HG02571 (cell line): ENCODE measurements around the gene GLP2R.
"Not testable (repeated sequence)": the region's sequence is repeated elsewhere in the genome, so short reads cannot be mapped to it uniquely, and the experiment has no call there.

Source experiments
- ATAC-seq: cut with Tn5 transposase; IDR thresholded peaks from one replicate; pipeline ENCODE4 v1.9.1; 2021; ENCODE audit warnings: mild to moderate bottlenecking, moderate library complexity; ENCODE audit not compliant: unreplicated experiment

Gene GLP2R

DNA sequence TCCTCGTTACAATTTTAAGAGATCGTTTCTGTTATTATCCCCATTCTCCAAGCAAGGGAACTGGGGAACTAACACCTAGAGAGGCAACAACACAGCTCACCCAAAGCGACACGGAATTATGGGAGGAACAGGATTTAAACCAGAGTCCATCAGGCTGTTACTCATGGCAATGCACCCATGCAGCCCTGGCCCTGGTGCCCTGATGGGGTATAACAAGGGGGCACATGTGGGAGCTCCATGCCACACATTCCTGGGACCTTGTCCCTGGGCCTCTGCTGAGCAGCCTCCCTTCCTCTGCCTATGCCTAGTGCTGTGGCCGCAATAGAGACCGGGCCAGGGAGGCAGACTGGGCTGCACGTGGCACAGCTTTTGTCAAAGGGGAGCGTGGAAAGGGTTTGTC lies 92.6 kb downstream of the GLP2R start:
- no peak for ATAC-seq

DNA sequence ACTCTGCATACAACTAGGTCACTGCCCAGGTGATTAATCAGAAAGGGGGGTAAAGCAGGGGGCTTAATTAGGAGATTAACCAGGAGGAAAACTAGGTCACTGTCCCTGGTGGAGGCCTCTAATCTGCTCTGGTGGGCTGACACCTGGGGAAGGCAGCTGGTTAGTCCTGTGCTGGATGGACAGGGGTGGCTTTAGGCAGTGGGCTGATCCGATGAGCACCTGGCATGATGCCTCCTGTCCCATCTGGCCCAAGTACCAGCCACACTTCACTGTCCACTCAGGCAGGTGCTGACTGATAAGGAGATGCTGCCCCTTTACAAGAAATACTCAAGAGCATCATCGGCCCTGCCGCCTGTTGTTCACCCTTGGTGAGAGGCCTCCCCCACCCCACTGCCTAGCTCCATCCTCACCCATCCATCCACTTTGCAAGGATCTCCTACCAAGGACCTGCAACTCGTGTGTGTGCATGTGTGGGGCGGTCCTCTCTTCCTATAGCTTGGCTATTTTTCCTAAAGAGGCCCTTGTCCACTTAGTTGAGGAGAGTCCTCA lies 93.2 kb downstream of the GLP2R start:
- ATAC-seq = no peak

DNA sequence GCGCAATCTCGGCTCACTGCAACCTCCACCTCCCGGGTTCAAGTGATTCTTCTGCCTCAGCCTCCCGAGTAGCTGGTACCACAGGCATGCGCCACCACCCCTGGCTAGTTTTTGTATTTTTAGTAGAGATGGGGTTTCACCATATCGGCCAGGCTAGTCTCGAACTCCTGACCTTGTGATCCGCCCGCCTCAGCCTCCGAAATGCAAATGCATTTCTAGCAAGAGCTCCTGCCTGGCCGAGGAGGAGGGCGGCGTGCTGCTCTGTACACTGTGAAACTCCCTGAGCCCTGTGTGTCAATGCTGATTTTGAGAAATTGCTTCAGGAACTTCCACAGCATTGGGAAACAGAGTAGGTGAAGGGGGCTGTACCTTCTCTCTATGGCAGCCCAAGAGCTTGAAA lies 95.5 kb downstream of the GLP2R start:
- ATAC-seq = not testable (repeated sequence)

DNA sequence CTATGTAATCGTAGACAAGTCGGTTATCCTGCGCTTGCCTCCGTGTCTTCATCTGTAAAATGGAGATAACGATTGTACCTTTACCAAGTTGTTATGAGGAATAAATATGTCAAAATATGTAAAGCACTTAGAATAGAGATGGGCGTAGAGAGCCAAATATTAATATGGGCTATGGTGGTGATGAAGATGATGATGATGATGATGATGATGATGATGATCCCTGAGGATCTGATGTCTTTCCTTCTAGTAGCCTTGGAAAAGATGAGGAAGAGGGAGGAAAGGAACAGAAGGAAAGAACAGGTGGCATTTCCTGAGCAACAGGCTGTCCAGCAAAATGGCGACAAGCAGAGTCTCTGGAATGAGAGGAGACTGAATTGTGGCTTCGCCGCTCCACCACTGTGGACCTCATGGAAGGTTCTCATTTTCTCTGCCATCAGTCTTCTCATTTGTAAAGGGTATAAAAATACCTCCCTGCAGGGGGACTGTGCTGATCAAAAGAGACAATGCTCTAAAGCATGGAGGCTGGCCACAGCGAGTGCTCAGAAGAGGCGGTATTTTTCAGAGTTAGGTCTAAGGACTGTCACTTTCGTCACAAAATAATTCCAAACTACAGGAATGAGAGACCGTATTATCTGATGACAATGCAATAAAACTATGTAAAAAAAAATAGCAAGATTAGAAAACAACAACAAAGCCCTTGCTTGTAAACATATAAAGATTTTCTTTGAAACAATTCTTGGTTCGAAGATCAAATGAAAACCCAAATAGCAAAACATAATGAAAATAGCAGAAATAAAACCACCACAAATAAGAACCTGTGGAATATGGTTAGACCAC lies 96.5 kb downstream of the GLP2R start:
- no peak for ATAC-seq

DNA sequence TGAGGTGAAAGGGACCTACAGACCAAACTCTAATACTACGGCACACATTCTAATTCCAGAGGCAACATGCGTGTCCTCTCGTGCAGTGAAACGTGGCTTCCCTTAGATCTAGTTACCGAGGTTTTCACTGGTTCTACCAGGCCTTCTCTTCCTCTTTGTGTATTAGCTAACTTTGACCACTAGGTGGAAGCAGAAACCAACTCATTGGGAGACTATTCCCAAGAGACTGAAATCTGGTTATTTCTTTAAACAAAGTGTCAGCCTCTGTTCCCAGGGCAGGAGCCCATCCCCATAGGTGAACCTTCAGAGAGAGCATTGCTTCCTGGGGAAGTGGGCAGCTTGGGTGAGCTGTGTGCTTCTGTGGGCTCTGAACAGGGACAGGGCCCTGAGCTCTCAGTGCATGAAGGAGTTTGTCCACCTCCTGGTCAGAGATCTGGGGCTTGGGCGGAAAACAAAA lies 99.0 kb downstream of the GLP2R start:
- no peak for ATAC-seq

DNA sequence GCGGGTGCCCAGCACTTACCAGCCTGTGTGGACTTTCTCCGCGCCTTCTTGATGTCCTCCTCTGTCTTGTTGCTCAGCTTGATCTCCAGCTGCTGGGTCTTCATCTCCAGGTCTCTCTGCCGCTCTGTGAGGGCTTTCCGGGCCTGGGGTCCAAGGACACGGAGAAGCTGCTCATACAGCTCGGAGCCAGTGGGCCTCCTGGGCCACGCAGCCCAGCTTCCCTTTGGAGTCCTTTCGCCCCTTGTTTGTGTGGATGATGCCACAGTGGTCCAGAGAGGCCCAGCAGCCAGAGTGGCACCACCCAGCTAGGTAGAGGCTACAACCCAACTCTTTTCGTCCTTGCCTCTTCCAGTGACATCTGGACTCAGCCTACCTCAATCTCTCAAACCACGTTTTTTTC lies 99.7 kb downstream of the GLP2R start:
- ATAC-seq = no peak

DNA sequence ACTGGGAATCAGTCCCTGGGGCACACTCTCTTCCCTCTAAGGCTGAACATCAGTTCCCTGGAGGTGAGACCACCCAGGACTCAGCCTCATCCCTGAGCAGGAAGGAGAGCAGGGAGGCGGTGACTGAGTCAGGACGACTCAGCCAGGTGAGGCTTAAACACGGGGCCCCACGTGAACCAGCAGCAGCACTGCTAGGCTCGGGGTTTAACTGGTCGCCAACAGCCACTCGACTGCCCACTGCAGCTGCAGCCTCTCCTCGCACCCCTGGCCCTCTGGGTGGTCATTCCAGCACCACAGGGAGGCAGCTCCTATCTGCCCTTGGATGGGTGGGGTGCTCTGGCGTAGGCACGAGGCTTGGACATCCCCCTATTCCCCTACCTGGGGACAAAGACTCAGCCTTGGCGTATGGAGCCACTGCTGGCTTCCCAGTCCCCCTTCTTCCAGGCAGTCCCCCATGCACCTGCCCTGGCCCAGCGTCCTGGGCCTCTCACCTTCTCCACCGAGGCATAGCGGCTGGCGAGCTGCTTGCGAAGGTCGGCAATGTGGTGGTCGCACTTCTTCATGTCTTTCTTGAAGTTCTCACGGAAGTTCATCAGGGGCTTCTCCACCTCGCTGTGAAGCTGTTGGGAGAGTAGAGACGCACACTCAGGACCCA lies 100.6 kb downstream of the GLP2R start:
- ATAC-seq = no peak

DNA sequence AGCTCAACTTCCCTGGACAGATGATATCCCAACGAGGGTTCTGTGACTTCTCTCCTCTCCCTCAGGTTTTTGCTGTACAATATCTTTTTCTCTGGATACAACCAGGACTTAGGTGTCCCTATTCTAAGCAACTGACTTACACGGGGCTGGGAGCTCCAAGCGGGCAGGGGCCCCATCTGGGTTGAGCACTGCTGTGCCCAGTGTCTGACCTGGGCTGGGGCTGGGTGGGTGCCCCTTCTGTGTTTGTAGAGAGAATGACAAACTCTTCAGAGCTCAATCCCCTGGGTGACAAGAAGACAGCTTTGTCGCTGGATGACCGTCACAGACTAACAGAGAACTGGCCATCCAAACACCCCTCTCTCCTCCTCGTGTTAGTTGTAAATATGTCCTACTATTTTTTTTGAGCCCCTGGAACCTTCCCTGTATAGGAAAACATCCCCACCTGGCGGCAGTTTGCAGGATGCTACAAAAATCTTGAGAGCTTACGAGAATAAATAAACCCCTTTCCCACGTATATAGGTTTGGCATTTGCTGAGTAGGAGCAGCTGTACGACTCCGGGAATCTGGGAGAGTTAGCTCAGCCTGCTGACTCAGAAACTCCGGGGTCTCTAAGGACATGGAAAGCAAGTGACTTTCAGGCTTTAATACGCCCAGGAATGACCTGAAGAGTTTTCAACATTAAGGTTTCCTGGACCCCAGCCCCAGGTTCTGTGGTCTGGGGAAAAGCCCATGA lies 103.0 kb downstream of the GLP2R start:
- ATAC-seq = no peak

DNA sequence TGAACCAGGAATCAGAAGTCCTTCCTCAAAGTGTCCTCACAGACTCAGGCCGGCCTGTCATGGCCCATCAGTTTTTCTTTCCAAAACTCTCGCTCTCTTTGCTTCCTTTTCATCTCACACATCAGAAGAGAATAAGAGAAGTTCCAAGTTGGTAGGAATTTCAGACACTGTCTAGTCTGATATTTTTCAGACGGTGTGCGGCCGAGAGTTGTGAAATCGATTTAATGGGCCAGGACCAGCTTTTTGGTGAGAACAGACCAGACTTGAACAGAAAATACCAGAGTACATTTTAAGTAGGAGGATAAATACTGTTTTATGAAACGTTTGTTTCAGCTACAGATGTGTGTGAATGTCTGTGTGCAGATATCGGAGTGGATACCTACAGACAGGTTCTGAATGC lies 104.1 kb downstream of the GLP2R start:
- ATAC-seq = no peak

DNA sequence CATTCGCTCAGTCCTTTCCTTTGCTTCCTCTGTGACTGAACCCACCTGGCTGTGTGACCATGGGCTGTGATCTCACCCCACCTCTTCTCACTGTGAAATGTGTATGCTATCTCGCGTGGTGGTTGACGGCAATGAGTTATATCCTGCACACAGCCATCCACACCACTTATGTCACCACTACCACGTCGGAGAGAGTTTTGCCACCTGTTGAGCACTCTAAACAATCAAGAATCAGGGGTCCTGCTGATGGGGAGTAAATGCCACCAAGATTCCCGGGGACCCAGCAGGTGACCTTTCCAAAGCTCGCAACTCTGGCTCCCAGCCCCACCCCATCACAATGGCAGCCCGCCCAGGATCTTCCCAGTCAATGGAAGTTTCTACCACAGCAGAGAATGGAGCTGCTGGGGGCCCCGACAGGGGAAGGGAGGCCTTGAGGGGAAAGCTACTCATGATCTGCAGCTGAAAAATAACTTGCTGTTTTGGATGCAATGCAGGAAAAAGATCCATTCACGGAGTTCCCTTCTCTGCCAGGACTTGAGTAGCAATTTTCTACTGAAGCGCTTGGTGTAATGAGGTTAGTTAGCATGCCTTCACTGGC lies 105.5 kb downstream of the GLP2R start:
- ATAC-seq = no peak

DNA sequence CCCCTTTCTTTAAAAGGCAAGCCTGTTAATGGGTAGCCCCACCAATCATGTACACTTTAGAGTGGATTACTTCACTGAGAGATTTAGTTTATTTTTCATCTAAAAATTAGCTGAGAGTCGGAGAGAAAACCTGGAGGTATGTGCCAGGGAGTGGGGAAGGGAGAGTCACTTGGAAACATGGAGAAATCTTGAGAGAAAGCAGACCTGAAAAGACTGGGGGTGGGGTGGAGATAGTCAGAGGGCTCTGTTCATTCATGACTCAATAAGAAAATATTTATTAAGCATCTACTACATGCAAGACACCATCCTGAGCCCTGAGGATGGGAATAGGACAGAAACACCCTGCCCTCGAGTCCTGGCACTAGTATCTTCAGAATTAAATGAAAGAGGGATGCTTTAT lies 106.8 kb downstream of the GLP2R start:
- ATAC-seq = no peak

DNA sequence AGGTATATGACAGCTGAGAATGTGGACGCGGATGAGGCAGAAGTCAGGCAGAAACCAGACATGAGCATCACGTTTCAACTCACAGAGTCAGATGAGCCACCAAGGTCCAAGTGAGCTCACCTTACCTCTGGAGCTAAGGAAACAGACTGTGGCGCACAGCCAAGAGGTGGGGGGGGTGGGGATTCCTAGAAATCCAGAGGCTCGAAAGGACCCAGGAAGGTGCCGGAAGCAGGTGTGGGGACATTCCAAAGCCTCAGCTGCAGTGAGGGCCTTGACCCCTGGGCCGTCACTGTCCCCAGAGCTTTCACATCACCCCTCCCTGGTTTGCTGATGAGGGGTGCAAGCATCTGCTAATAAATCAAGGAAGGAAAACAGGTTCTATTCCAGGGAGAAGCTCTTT lies 108.6 kb downstream of the GLP2R start:
- ATAC-seq = no peak

DNA sequence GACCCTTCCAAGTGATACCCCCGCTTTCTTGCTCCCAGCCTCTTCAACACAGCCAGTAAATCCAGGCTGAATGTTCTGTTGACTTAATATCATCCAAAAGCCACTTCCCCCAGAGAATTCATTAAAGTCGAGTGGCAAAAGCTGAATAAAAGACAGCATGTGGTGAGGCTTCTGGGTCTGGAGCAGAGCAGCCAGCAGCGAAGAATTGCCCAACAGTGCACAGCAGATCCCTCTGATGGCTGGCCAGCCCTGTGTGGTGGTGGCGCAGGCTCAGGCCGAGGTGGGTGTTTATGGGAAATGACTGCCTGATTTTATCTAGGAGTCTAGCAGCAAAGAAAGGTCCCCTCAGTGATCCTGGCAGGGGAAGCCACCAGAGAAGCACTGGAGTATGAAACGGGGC lies 109.7 kb downstream of the GLP2R start:
- ATAC-seq = no peak

DNA sequence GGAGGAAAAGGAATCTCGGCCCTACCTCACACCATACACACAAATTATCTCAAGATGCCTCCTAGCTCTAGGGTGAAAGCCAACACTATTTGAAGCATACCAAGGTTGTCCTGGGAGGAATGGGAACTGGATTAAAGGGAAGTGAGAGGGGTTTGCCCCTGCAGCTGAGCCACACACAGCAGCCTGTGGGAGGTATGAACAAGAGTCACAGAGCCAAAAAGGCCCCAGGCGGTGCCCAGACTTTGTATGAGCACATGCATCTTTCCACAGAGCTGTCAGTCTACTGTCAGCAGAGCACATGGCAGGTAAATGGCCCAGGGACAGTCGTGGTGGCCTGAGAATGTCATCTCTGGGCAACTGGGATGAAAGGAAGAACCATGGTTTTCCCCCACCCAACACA lies 110.4 kb downstream of the GLP2R start:
- no peak for ATAC-seq

DNA sequence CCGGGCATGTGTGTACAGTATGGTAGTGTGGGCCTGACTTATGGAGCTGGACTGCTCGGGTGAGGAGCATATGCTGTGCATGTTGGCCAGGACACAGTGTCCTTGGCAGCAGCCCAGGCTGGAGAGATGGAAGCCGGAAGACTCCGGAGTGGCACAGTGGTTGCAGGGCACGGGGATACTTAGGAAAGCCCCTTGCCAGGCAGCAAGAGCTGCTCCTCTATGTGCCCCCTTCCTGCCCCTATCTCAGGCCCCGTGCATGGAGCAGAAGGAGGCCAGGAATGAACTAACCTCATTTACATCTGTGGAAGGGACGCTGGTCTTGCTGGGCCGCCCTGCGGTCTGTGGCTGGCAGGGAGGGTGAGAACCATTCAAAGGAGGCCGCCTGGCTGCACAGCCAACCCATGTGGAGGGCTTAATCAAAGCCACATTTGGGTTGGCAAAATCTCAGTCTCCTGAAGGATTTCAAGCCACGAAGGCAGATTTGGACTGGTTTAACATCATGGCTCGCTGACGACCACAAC lies 111.6 kb downstream of the GLP2R start:
- ATAC-seq = no peak

DNA sequence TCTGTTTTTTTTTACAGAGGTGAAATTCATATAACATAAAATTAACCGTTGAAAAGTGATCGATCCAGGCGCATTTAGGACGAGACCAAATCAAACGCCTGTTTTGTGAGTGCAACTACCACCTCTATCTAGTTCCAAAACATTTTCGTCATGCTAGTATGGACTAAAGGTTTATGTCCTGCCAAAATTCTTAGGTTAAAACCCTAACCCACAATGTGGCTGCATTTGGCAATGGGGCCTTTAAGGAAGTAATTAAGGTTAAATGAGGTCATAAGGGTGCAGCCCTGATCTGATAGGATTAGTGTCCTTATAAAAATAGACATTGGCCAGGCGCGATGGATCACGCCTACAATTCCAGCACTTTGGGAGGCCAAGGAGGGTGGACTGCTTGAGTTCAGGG lies 112.2 kb downstream of the GLP2R start:
- no peak for ATAC-seq

DNA sequence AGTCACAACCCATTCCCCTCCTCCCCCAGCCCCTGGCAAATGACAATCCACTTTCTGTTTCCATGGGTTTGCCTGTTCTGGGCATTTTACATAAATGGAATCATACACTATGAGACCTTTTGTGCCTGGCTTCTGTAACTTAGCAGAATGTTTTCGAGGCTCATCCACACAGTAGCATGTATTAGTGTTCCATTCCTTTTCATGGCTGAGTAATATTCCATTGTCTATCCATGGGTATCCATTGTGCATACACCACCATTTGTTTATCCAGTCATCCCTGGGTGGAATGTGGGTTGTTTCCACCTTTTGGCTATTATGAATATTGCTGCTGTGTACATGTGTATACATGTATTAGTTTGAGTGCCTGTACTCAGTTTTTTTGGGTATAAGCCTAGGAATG lies 113.0 kb downstream of the GLP2R start:
- ATAC-seq = no peak

DNA sequence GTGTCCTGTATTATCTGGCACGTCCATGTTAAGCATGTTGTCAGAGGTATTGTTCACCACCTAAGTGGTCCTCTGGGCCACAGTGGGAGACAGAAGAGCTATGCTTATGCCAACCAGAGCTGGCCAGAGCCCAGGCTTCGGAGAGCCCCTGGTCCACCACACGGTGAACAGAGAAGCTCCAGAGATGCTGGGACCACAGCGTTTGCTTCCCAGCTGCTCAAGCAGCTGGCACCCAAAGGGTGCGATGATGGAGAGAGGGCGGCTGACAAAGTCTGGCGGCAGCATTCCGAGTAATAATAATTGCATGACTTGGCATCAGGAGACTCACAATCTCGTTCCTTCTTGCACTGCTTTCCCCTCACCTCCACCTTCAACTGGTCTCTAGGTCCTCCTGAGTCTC lies 115.1 kb downstream of the GLP2R start:
- no peak for ATAC-seq

DNA sequence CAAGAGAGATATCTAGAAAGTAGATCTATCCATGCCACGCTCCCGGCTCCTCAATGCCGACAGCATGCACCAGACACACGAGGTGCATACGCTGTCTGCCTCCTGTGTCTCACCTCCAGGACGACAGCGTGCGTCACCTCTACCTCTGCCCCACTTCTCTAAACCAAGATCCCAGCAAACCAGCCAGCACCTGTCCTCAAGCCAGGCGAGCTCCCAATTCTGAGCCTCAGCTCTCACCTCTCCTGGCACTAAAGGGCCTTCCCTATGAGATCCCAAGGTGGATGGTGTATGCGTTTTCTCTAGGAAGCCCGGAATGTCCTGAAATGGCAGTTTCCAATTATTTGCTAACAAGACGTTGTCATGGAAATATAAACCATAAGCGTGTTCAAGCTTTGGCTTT lies 115.6 kb downstream of the GLP2R start:
- ATAC-seq = no peak
